Measurements from ENCODE around the gene GALNS. TPM values are rescaled to one million over a fixed set of nuclear protein-coding genes. Genes with fewer than 3 reads are reported as not detected.

The GALNS gene
- total and polyA plus RNA-seq, 2 of the 13 experiments (the other 11 are each of a cell fraction or from before 2014, with no cell fraction given): 9.2 to 9.8 TPM

GRCh38 chr16:88793251-88793954 lies 63.3 kb downstream of the GALNS start (continued):
- TF ChIP-seq ZFP91 (CRISPR knock-in tag; IDR thresholded peaks at IDR 0.05; ENCODE audit: borderline replicate concordance) (peak; percentile 40), FOXP4 (CRISPR knock-in tag; IDR thresholded peaks at IDR 0.05) (peak; percentile 53), ZNF761 (CRISPR knock-in tag; conservative IDR thresholded peaks at IDR 0.05) (0 out of 2 replicates have a peak, but pooled peaks have one; percentile 50), LCORL (IDR thresholded peaks at IDR 0.05) (no peak), LCORL (CRISPR knock-in tag; IDR thresholded peaks at IDR 0.05) (peak; percentile 61), HNRNPLL (IDR thresholded peaks at IDR 0.05; ENCODE audit: low read depth, low read length, poor library complexity, severe bottlenecking) (peak; percentile 30), ZNF609 (CRISPR knock-in tag; IDR thresholded peaks at IDR 0.05; ENCODE audit: borderline replicate concordance) (peak; percentile 68), CBX1 (IDR thresholded peaks at IDR 0.05; ENCODE audit: low read depth) (no peak), GMEB2 (CRISPR knock-in tag; IDR thresholded peaks at IDR 0.05; ENCODE audit: low read depth) (no peak), MATR3 (CRISPR knock-in tag; IDR thresholded peaks at IDR 0.05) (no peak)
- TF ChIP-seq, protein P1, sequence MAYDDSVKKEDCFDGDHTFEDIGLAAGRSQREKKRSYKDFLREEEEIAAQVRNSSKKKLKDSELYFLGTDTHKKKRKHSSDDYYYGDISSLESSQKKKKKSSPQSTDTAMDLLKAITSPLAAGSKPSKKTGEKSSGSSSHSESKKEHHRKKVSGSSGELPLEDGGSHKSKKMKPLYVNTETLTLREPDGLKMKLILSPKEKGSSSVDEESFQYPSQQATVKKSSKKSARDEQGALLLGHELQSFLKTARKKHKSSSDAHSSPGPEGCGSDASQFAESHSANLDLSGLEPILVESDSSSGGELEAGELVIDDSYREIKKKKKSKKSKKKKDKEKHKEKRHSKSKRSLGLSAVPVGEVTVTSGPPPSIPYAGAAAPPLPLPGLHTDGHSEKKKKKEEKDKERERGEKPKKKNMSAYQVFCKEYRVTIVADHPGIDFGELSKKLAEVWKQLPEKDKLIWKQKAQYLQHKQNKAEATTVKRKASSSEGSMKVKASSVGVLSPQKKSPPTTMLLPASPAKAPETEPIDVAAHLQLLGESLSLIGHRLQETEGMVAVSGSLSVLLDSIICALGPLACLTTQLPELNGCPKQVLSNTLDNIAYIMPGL (CRISPR knock-in tag; IDR thresholded peaks at IDR 0.05; ENCODE audit: borderline replicate concordance in 1 of 2, low read depth in 1 of 2): peak in 1 of 2 experiments; percentile 27; a peak in 1 of 4 replicates
- TF ChIP-seq, protein P2, sequence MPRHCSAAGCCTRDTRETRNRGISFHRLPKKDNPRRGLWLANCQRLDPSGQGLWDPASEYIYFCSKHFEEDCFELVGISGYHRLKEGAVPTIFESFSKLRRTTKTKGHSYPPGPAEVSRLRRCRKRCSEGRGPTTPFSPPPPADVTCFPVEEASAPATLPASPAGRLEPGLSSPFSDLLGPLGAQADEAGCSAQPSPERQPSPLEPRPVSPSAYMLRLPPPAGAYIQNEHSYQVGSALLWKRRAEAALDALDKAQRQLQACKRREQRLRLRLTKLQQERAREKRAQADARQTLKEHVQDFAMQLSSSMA (CRISPR knock-in tag; IDR thresholded peaks at IDR 0.05): peak; percentile 23; the same call in 1 of the 2 replicates
